Tongue (tissue), 2 donors: ENCODE data around the gene AP1B1. TPM values are rescaled to one million over a fixed set of nuclear protein-coding genes. Genes with fewer than 3 reads are reported as not detected.

Source experiments
- DNase-seq: peaks from one replicate; pipeline ENCODE4 v3.0.0-alpha.2; 2015
- total RNA-seq: library from RNA; depleted of rRNA; stranded (reverse); fragments of >200 nt; gene quantifications from one replicate; pipeline ENCODE4 v1.2.3, GENCODE V29; 2014

Gene AP1B1
- total RNA-seq, 1 donor from 2014 or later, result 34.7 TPM

GRCh38 chr22:29313126-29313575, 75.2 kb downstream of the AP1B1 start:
- peak; percentile 76 for DNase-seq

GRCh38 chr22:29312218-29313125, 75.9 kb downstream of the AP1B1 start:
- DNase-seq, result no peak

GRCh38 chr22:29311464-29312217, 76.7 kb downstream of the AP1B1 start:
- DNase-seq, result peak; percentile 62

- DNase-seq, result peak; percentile 98
These were observed 77.5 kb downstream of the AP1B1 start for GRCh38 chr22:29310863-29311339.

- DNase-seq, result no peak
These were observed 78.1 kb downstream of the AP1B1 start for GRCh38 chr22:29310065-29310862.

GRCh38 chr22:29309332-29310064, 78.9 kb downstream of the AP1B1 start:
- no peak for DNase-seq

- no peak for DNase-seq
These were observed 79.5 kb downstream of the AP1B1 start for GRCh38 chr22:29308791-29309262.

GRCh38 chr22:29308148-29308790, 80.1 kb downstream of the AP1B1 start:
- DNase-seq, result no peak

GRCh38 chr22:29307596-29308147, 80.7 kb downstream of the AP1B1 start:
- DNase-seq, result no peak

- DNase-seq, result peak; percentile 93
These were observed 81.4 kb downstream of the AP1B1 start for GRCh38 chr22:29306835-29307595.

GRCh38 chr22:29306175-29306834, 82.1 kb downstream of the AP1B1 start, which contains the start of gene GAS2L1:
Gene GAS2L1, plus strand, starts transcription at chr22:29306650. Its CDS starts 1,456 bp downstream, at chr22:29308106.
- DNase-seq, result peak; percentile 92

GRCh38 chr22:29305836-29306174, 82.6 kb downstream of the AP1B1 start:
- no peak for DNase-seq

- DNase-seq, result peak; percentile 77
These were observed 85.5 kb downstream of the AP1B1 start for GRCh38 chr22:29302681-29303465.

- DNase-seq, result no peak
These were observed 86.0 kb downstream of the AP1B1 start for GRCh38 chr22:29302402-29302680.

GRCh38 chr22:29301716-29302401, 86.5 kb downstream of the AP1B1 start:
- no peak for DNase-seq

- DNase-seq, result no peak
These were observed 87.4 kb downstream of the AP1B1 start for GRCh38 chr22:29300807-29301601.

- DNase-seq, result no peak
These were observed 87.9 kb downstream of the AP1B1 start for GRCh38 chr22:29300467-29300806.
